HCT116 (cell line): ENCODE results near the gene GCN1. TPM values are rescaled to one million over a fixed set of nuclear protein-coding genes. Genes with fewer than 3 reads are reported as not detected.

ENCODE experiments used
- ATAC-seq: fragments of 200-7000 bp; cut with Tn5 transposase; 2 replicates; pipeline ENCODE4 v1.9.1; 2020; ENCODE audit warnings: mild to moderate bottlenecking, moderate library complexity
- BruUV-seq: library from RNA; stranded (reverse); fragments of 400-500 nt; replicated peaks from 2 replicates; lab custom pipeline; 2021; lab: Mats Ljungman, UMichigan
- CTCF ChIA-PET: fragments of 300-600 bp; sonication (Branson Sonifier 250); formaldehyde crosslinking; loops from one replicate; lab custom pipeline; 2021; ENCODE audit warnings: antibody characterized with exemption; lab: Charles Lee
- POLR2A ChIA-PET: fragments of 300-600, 350-600 bp; sonication (Branson Sonifier 250); formaldehyde crosslinking; loops from one replicate; lab custom pipeline; 2021; ENCODE audit warnings: antibody characterized with exemption; lab: Charles Lee
- RAD21 ChIA-PET, 2 experiments: fragments of 300-600 bp; sonication (Branson Sonifier 250); formaldehyde crosslinking; loops; one replicate each; lab custom pipeline; 2023; ENCODE audit warnings: low total read pairs in 2 of 2; ENCODE audit not compliant: uncharacterized antibody in 2 of 2, unreplicated experiment in 2 of 2, low non-redundant PET in 1 of 2; lab: Charles Lee
- DNase-seq: peaks from one replicate; pipeline ENCODE4 v3.0.0-alpha.2; 2010; ENCODE audit warnings: low read depth, low spot score
- H2AFZ ChIP-seq: fragments of 200-600 bp; shearing (Covaris generic), sonication (generic); 2 replicates; pipeline ENCODE4 v1.6.1; 2017; ENCODE audit warnings: low read depth, mixed run types, mixed read lengths, antibody characterized with exemption, low read length; ENCODE audit not compliant: poor library complexity, severe bottlenecking
- H3K27ac ChIP-seq: 2 replicates; pipeline ENCODE4 v1.5.1; 2012; ENCODE audit warnings: low read depth, low read length
- H3K27me3 ChIP-seq: fragments of 200-600 bp; sonication (generic); 2 replicates; pipeline ENCODE4 v1.6.1; 2016; ENCODE audit warnings: mixed run types, low read length, mixed read lengths; ENCODE audit not compliant: insufficient read depth
- H3K36me3 ChIP-seq, 2 experiments: fragments of 200-500 bp in 1 of 2; fragments of 200-600 bp in 1 of 2; sonication (Bioruptor generic) in 1 of 2; sonication (generic) in 1 of 2; 2 replicates each; pipeline versions ENCODE4 v1.5.1 to v1.6.1; 2014 to 2016; ENCODE audit warnings: low read length in 2 of 2, inconsistent platforms in 1 of 2, mixed read lengths in 1 of 2, mixed run types in 1 of 2; ENCODE audit not compliant: insufficient read depth in 2 of 2, control insufficient read depth in 1 of 2
- H3K4me1 ChIP-seq, 2 experiments: fragments of 200-600 bp in 1 of 2; sonication (generic) in 1 of 2; 2 replicates each; pipeline versions ENCODE4 v1.5.1 to v1.6.1; 2012 to 2017; ENCODE audit warnings: low read length in 2 of 2, inconsistent platforms in 1 of 2, mild to moderate bottlenecking in 1 of 2, mixed read lengths in 1 of 2, mixed run types in 1 of 2, moderate library complexity in 1 of 2; ENCODE audit not compliant: insufficient read depth in 2 of 2, control insufficient read depth in 1 of 2
- H3K4me2 ChIP-seq: fragments of 200-600 bp; sonication (generic); 2 replicates; pipeline ENCODE4 v1.6.1; 2017; ENCODE audit warnings: mixed run types, low read length, mixed read lengths
- H3K4me3 ChIP-seq, 2 experiments: fragments of 200-600 bp in 1 of 2; sonication (generic) in 1 of 2; replicated peaks in 1 of 2; 2 replicates each; pipeline ENCODE4 v1.5.1; 2011 to 2016; ENCODE audit warnings: low read length in 2 of 2, control low read depth in 1 of 2, low read depth in 1 of 2, mild to moderate bottlenecking in 1 of 2, mixed read lengths in 1 of 2, mixed run types in 1 of 2
- H3K79me2 ChIP-seq: fragments of 200-600 bp; sonication (generic); 2 replicates; pipeline ENCODE4 v1.6.1; 2017; ENCODE audit warnings: mild to moderate bottlenecking, mixed run types, low read length, moderate library complexity, mixed read lengths; ENCODE audit not compliant: insufficient read depth
- H3K9ac ChIP-seq: fragments of 200-600 bp; sonication (generic); 2 replicates; pipeline ENCODE4 v1.6.1; 2016; ENCODE audit warnings: low read length, mixed read lengths
- H3K9me2 ChIP-seq: fragments of 200-600 bp; sonication (generic), shearing (Covaris generic); 2 replicates; pipeline ENCODE4 v1.6.1; 2017; ENCODE audit warnings: mixed run types, mild to moderate bottlenecking, moderate library complexity; ENCODE audit not compliant: insufficient read depth
- H3K9me3 ChIP-seq, 2 experiments: fragments of 200-500 bp in 1 of 2; fragments of 200-600 bp in 1 of 2; sonication (Bioruptor generic) in 1 of 2; sonication (generic) in 1 of 2; 2 replicates each; pipeline ENCODE4 v1.6.1; 2014 to 2017; ENCODE audit warnings: low read length in 2 of 2, mixed read lengths in 2 of 2, inconsistent platforms in 1 of 2, low read depth in 1 of 2, mild to moderate bottlenecking in 1 of 2, mixed run types in 1 of 2, moderate library complexity in 1 of 2; ENCODE audit not compliant: control insufficient read depth in 1 of 2, insufficient read depth in 1 of 2
- H4K20me1 ChIP-seq: fragments of 200-600 bp; sonication (generic), shearing (Covaris generic); 2 replicates; pipeline ENCODE4 v1.6.1; 2017; ENCODE audit warnings: mixed run types, mild to moderate bottlenecking, moderate library complexity; ENCODE audit not compliant: insufficient read depth
- ATF3 ChIP-seq: IDR thresholded peaks from 2 replicates; pipeline ENCODE4 v1.6.1; 2012
- CEBPB ChIP-seq: IDR thresholded peaks from 2 replicates; pipeline ENCODE4 v1.6.1; 2012; ENCODE audit warnings: low read depth
- CTCF ChIP-seq, 3 experiments: fragments of 200-600 bp in 1 of 3; sonication (generic) in 1 of 3; IDR thresholded peaks in 2 of 3; conservative IDR thresholded peaks in 1 of 3; 2 replicates each; pipeline ENCODE4 v1.5.1; 2012 to 2017; ENCODE audit warnings: low read depth in 2 of 3, low read length in 2 of 3, antibody characterized with exemption in 1 of 3, borderline replicate concordance in 1 of 3, control low read depth in 1 of 3, mild to moderate bottlenecking in 1 of 3, mixed read lengths in 1 of 3, mixed run types in 1 of 3, moderate library complexity in 1 of 3; ENCODE audit not compliant: insufficient read depth in 1 of 3
- ELF1 ChIP-seq: IDR thresholded peaks from 2 replicates; pipeline ENCODE4 v1.6.1; 2012; ENCODE audit warnings: low read depth, borderline replicate concordance
- EZH2 ChIP-seq: fragments of 200-600 bp; sonication (generic); IDR thresholded peaks from 2 replicates; pipeline ENCODE4 v1.6.1; 2017; ENCODE audit warnings: antibody characterized with exemption, mixed run types
- FOSL1 ChIP-seq: IDR thresholded peaks from 2 replicates; pipeline ENCODE4 v1.6.1; 2012; ENCODE audit warnings: low read depth
- JUND ChIP-seq: IDR thresholded peaks from 2 replicates; pipeline ENCODE4 v1.6.1; 2012
- MAX ChIP-seq: IDR thresholded peaks from 2 replicates; pipeline ENCODE4 v1.6.1; 2012
- POLR2A ChIP-seq: IDR thresholded peaks from 2 replicates; pipeline ENCODE4 v1.7.0; 2011; ENCODE audit warnings: borderline replicate concordance; ENCODE audit not compliant: insufficient read depth, insufficient read length; ENCODE audit errors: extremely low read depth
- POLR2AphosphoS5 ChIP-seq: IDR thresholded peaks from 2 replicates; pipeline ENCODE4 v1.6.1; 2011; ENCODE audit warnings: mild to moderate bottlenecking, low read depth, low read length, moderate library complexity
- RAD21 ChIP-seq: IDR thresholded peaks from 2 replicates; pipeline ENCODE4 v1.6.1; 2012; ENCODE audit warnings: low read depth, mild to moderate bottlenecking
- REST ChIP-seq: IDR thresholded peaks from 2 replicates; pipeline ENCODE4 v1.6.1; 2012; ENCODE audit warnings: low read depth
- SRF ChIP-seq: IDR thresholded peaks from 2 replicates; pipeline ENCODE4 v1.6.1; 2012; ENCODE audit warnings: low read depth
- TCF7L2 ChIP-seq: IDR thresholded peaks from 2 replicates; pipeline ENCODE4 v1.7.0; 2011; ENCODE audit warnings: borderline replicate concordance, inconsistent platforms; ENCODE audit not compliant: insufficient read depth, insufficient read length; ENCODE audit errors: extremely low read depth
- YY1 ChIP-seq: IDR thresholded peaks from 2 replicates; pipeline ENCODE4 v1.6.1; 2011; ENCODE audit warnings: low read length, low read depth, moderate library complexity, mild to moderate bottlenecking; ENCODE audit not compliant: insufficient replicate concordance; ENCODE audit errors: extremely low read depth
- ZBTB33 ChIP-seq: IDR thresholded peaks from 2 replicates; pipeline ENCODE4 v1.6.1; 2011; ENCODE audit warnings: mild to moderate bottlenecking, low read length, moderate library complexity; ENCODE audit not compliant: insufficient replicate concordance; ENCODE audit errors: extremely low read depth
- ZFX ChIP-seq: fragments of 450-650 bp; IDR thresholded peaks from 2 replicates; pipeline ENCODE4 v1.6.1; 2017
- ZNF274 ChIP-seq: fragments of 200-500 bp; sonication (Bioruptor generic); IDR thresholded peaks from 2 replicates; pipeline ENCODE4 v1.6.1; 2014; ENCODE audit warnings: mild to moderate bottlenecking, low read depth, low read length, inconsistent platforms
- intact Hi-C: fragments of 100-400 bp; cut with micrococcal nuclease; formaldehyde crosslinking; loops from 2 replicates; pipeline ENCODE4 v1.10.0; 2022
- total RNA-seq: library from RNA; stranded (reverse); gene quantifications from one replicate; pipeline ENCODE4 v1.2.1, GENCODE V29; 2021; ENCODE audit not compliant: unreplicated experiment

The GCN1 gene
- total RNA-seq, 1 experiment from 2014 or later = 184 TPM

- no peak overlapping the region for H3K9ac ChIP-seq
- DNase-seq (no peak), ATAC-seq (no peak)
- CTCF ChIA-PET = no interaction called here
- H3K9me3 ChIP-seq = no peaks in the 10 kb centered on the region
- no TSS peak for BruUV-seq
- H3K9me2 ChIP-seq = no peaks in the 10 kb centered on the region
- peaks cover 58 to 65% of the 10 kb centered on the region in 2 experiments for H3K36me3 ChIP-seq
- no peak overlapping the region for H3K4me3 ChIP-seq
- no peaks in the 10 kb centered on the region for H3K27me3 ChIP-seq
- no peak for TF ChIP-seq SRF
- TF ChIP-seq REST = no peak
- no peak for TF ChIP-seq POLR2A
- TF ChIP-seq FOSL1 = no peak
- TF ChIP-seq RAD21 = no peak
- no peak for TF ChIP-seq JUND
- no peak for TF ChIP-seq ZBTB33
- no peak for TF ChIP-seq ZFX
- TF ChIP-seq TCF7L2 = no peak
- TF ChIP-seq CTCF (IDR thresholded peaks at IDR 0.05 in 2 of 3, conservative IDR thresholded peaks at IDR 0.05 in 1 of 3; ENCODE audit: borderline replicate concordance in 1 of 3, insufficient read depth in 1 of 3, low read depth in 2 of 3, low read length in 2 of 3) = no peak
- TF ChIP-seq POLR2AphosphoS5 = no peak
- TF ChIP-seq MAX = no peak
- TF ChIP-seq ELF1 = no peak
- TF ChIP-seq ZNF274 = no peak
- no peak for TF ChIP-seq EZH2
- TF ChIP-seq YY1 = no peak
- TF ChIP-seq CEBPB = no peak
- TF ChIP-seq ATF3 = no peak
- peaks cover 98% of the 10 kb centered on the region for H3K79me2 ChIP-seq
- RAD21 ChIA-PET = no interaction called here
- POLR2A ChIA-PET = interaction anchor here (1.3 to 2.1 kb wide), 3 partner anchors 14 to 105 kb away, joined by 3 to 10 read pairs (median 4); partner anchors contain the start of genes RNU4-2 and RPLP0
- H2AFZ ChIP-seq = no peak overlapping the region
- H3K4me1 ChIP-seq = peaks cover 0 to 9% of the 10 kb centered on the region in 2 experiments; a peak in 1 of 4 replicates
- no peak overlapping the region for H3K4me2 ChIP-seq
- peaks cover 8% of the 10 kb centered on the region; the same call in 1 of the 2 replicates for H4K20me1 ChIP-seq
- intact Hi-C loops = no loop called here
- H3K27ac ChIP-seq = no peak overlapping the region
These were observed 7.9 kb downstream of the GCN1 start for GRCh38 chr12:120186654-120187053.
